Measurements from ENCODE around the gene SRMS. TPM values are rescaled to one million over a fixed set of nuclear protein-coding genes. Genes with fewer than 3 reads are reported as not detected.
"Not testable (repeated sequence)": the region's sequence is repeated elsewhere in the genome, so short reads cannot be mapped to it uniquely, and the experiment has no call there.

The SRMS gene
- total RNA-seq, 1 donor from 2014 or later, result not detected

DNA sequence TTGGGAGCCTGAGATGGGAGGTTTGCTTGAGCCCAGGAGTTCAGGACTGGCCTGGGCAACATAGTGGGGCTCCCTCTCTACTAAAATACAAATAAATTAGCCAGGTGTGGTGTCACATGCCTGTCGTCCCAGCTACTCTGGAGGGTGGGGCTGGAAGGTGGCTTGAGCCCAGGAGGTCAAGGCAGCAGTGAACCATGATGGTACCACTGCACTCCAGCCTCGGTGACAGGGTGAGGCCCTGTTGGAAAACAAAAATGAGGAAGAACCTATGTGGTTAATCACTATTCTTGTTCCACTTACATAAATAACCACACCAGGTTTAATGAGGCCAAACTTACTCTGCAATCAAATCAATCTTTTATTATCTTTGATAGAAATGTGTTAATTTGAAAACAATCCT lies 21.6 kb downstream of the SRMS start:
- intact Hi-C loops (cut with micrococcal nuclease), result no loop called here

- intact Hi-C loops (cut with micrococcal nuclease), result no loop called here
Measured at GRCh38 chr20:63525185-63525584, 22.4 kb downstream of the SRMS start.

- intact Hi-C loops (cut with micrococcal nuclease), result no loop called here
Measured at GRCh38 chr20:63522981-63523611, 24.5 kb downstream of the SRMS start.

- intact Hi-C loops (cut with micrococcal nuclease), result no loop called here
Measured at GRCh38 chr20:63522091-63522868, 25.3 kb downstream of the SRMS start.

DNA sequence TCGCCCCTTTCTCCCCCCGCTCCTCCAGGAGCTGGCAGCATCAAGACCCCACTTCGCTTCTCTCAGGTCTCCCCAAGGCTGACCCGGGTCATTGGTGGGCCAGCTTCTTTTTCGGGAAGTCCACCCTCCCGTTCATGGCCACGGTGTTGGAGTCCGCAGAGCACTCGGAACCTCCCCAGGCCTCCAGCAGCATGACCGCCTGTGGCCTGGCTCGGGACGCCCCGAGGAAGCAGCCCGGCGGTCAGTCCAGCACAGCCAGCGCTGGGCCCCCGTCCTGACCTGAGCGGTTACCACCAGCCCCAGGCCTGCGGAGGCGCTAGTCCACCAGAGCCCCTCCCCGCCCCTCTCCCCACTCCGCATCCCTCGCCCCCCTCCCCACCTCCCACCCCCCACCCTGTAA lies 25.9 kb downstream of the SRMS start:
- intact Hi-C loops (cut with micrococcal nuclease), result loop anchor here (1.0 kb wide), 2 partner anchors 16 to 32 kb away; partner anchors contain the start of gene PTK6

GRCh38 chr20:63520934-63521601 lies 26.5 kb downstream of the SRMS start:
- intact Hi-C loops (cut with micrococcal nuclease), result loop anchor here (1.0 kb wide), 3 partner anchors 16 to 32 kb away; partner anchors contain the start of gene PTK6

DNA sequence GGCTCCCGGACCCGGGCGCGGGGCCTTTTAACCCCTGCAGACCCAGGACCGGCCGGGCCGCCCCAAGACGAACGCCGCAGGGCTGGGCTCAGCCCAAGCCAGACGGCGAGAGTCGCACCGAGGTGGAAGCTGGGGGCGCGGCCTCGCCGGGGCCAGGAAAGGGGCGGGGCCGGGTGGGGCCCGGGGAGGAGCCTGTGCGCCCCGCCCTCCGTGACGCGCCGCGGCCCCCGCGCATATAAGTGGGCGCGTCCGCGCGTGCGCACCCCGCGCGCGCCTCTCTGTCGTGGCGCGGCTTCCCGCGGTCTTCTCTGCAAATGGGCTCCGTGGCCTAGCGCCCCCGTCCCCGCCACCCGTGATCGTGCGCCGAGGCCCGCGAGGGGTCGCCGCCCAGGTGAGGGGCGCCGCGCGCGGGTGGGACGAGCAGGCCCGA lies 27.0 kb downstream of the SRMS start, which contains the start of gene PPDPF:
Gene PPDPF (plus strand): TSS at position 262 of the 430 bp plus-strand sequence. CDS start 544 bp downstream, outside the sequence.
- intact Hi-C loops (cut with micrococcal nuclease), result loop anchor here (1.0 kb wide), 1 partner anchor 24 kb away; no protein-coding TSS in a partner anchor

GRCh38 chr20:63519668-63520503 lies 27.7 kb downstream of the SRMS start:
- intact Hi-C loops (cut with micrococcal nuclease), result loop anchor here (1.0 kb wide), 1 partner anchor 24 kb away; no protein-coding TSS in a partner anchor

GRCh38 chr20:63518946-63519667 lies 28.4 kb downstream of the SRMS start:
- intact Hi-C loops (cut with micrococcal nuclease), result no loop called here

- intact Hi-C loops (cut with micrococcal nuclease), result no loop called here
Measured at GRCh38 chr20:63518351-63518861, 29.1 kb downstream of the SRMS start.

GRCh38 chr20:63517376-63518309 lies 29.9 kb downstream of the SRMS start:
- intact Hi-C loops (cut with micrococcal nuclease), result no loop called here

DNA sequence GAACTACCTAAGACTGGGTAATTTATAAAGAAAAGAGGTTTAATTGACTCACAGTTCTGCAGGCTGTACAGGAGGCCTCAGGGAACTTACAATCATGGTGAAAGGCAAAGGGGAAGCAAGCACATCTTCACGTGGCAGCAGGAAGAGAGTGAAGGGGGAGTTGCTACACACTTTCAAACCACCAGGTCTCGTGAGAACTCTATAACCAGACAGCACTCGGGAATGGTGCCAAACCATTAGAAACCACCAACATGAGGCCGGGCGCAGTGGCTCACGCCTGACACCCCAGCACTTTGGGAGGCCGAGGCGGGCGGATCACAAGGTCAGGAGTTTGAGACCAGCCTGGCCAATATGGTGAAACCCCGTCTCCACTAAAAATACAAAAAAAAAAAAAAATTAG lies 33.0 kb downstream of the SRMS start:
- intact Hi-C loops (cut with micrococcal nuclease), result not testable (repeated sequence)

DNA sequence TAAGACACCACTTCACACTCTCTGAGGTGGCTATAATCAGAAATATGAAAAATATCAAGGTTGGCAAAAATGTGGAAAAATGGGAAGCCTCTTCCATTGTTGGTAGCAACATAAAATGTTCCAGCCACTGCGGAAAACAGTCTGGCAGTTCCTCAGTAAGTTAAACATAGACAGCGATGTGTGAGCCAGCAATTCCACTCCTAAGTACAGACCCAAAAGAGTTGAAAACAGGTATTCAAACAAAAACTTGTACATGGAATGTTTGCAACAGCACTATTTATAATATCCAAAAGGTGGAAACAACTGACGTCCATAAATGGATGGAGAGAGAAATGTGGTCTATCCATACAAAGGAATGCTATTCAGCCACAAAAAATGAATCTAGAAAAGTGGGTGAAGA lies 34.3 kb downstream of the SRMS start:
- intact Hi-C loops (cut with micrococcal nuclease), result no loop called here

GRCh38 chr20:63509088-63509564 lies 38.4 kb downstream of the SRMS start:
- intact Hi-C loops (cut with micrococcal nuclease), result no loop called here

DNA sequence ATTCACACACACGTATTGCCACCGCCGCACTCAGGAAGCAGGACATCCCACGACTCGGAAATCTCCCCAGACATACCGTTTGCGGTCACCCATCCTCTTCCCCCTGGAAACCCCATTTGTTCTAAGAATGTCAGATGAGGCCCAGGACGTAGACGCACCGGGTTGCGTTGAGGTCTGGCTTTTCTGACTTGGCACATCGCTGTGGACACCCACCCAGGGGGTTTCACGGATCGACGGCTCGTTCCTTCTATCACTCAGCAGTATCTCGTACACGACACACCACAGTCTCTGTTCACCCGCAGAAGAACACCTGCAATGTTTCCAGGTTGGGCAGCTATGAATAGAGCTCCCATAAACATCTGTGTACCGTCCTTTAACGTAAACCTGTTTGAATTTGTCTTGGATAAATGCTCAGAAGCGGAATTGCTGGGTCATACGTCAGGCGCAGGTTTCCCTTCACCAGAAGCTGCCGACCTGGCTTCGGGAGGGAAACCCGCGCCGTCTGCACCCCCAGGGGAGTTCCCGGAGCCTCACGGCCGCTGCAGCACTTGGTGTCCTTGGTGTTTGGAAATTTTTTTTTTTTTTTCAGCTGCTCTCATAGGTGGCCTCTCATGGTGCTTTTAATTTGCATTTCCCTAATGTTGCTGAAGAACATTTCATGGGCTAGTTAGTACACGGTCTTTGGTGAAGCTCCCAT lies 39.3 kb downstream of the SRMS start:
- intact Hi-C loops (cut with micrococcal nuclease), result no loop called here

GRCh38 chr20:63507083-63507743 lies 40.3 kb downstream of the SRMS start:
- intact Hi-C loops (cut with micrococcal nuclease), result no loop called here

DNA sequence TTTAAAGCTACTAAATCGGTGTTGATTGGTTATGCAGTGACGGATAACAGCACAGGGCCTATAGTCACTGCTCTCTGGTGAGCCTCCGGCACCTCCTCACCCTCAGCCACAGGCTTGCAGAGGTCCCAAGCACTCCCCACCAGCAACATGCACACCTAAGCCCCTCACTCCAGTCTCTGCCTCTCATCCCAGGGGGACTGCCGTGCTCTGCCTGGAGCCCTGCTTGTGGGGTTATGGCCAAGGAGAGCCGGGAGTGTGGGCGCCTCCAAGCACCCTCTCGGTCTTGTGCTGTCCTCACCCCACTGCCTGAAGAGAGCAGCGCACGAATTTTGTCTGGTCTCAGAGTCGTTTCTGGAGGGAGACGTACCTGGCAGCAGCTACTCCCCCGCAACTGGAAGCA lies 41.8 kb downstream of the SRMS start:
- intact Hi-C loops (cut with micrococcal nuclease), result no loop called here

GRCh38 chr20:63505281-63505680 lies 42.3 kb downstream of the SRMS start:
- intact Hi-C loops (cut with micrococcal nuclease), result no loop called here

All from T-helper 2 cell treated with Interferon-gamma antibody and Interleukin-4, amounts not matched to agents 100 ng/mL and 5 ng/mL, for 36 hours (primary cell).